ENCODE measurements around the gene KRTAP5-6. TPM values are rescaled to one million over a fixed set of nuclear protein-coding genes. Genes with fewer than 3 reads are reported as not detected.

KRTAP5-6 gene
- total and polyA plus RNA-seq, 4 experiments from 2014 or later, result not detected

GRCh38 chr11:1652026-1652425, 45.0 kb upstream of the KRTAP5-6 start:
- Histone ChIP-seq H3K4me1 (ENCODE audit: insufficient read depth, low read length) (no peaks in the 10 kb centered on the region), H3K36me3 (ENCODE audit: insufficient read depth, low read length) (no peaks in the 10 kb centered on the region), H3K9me3 (ENCODE audit: control insufficient read depth in 1 of 2, low read length in 2 of 2) (no peaks in the 10 kb centered on the region), H3K27ac (ENCODE audit: low read depth, low read length) (no peak overlapping the region), H3K27me3 (ENCODE audit: insufficient read depth, low read length) (no peaks in the 10 kb centered on the region), H3K4me3 (ENCODE audit: low read length in 2 of 2) (no peak overlapping the region)
- H3K4me1 Mint-ChIP-seq, result peaks cover 0 to 2% (median under 1%) of the 10 kb centered on the region in 4 donors
- no peak overlapping the region for H3K4me3 Mint-ChIP-seq
- ChIA-PET CTCF (ENCODE audit: partially characterized antibody) (interaction anchor here (0.6 to 3.5 kb wide), 37 partner anchors 8 to 921 kb away, joined by 3 to 59 read pairs (median 5); partner anchors contain the start of genes KRTAP5-5, LSP1 and SYT8), POLR2A (ENCODE audit: partially characterized antibody) (interaction anchor here (1.0 kb wide), 2 partner anchors 42 to 182 kb away, joined by 3 to 6 read pairs; no protein-coding TSS in a partner anchor)
- DNase-seq, result peak in 1 of 5 donors; percentile 13
- no peaks in the 10 kb centered on the region for H3K36me3 Mint-ChIP-seq
- peaks cover 7 to 15% of the 10 kb centered on the region in 2 donors for H3K27me3 Mint-ChIP-seq
- intact Hi-C loops (cut with micrococcal nuclease), result no loop called here
- no peaks in the 10 kb centered on the region for H3K9me3 Mint-ChIP-seq
- H3K27ac Mint-ChIP-seq, result no peak overlapping the region

GRCh38 chr11:1652442-1652770, 44.6 kb upstream of the KRTAP5-6 start:
- Histone ChIP-seq H3K4me1 (ENCODE audit: insufficient read depth, low read length) (no peaks in the 10 kb centered on the region), H3K4me3 (ENCODE audit: low read length in 2 of 2) (no peak overlapping the region), H3K27me3 (ENCODE audit: insufficient read depth, low read length) (no peaks in the 10 kb centered on the region), H3K27ac (ENCODE audit: low read depth, low read length) (no peak overlapping the region), H3K9me3 (ENCODE audit: control insufficient read depth in 1 of 2, low read length in 2 of 2) (no peaks in the 10 kb centered on the region), H3K36me3 (ENCODE audit: insufficient read depth, low read length) (no peaks in the 10 kb centered on the region)
- Mint-ChIP-seq H3K4me1 (peaks cover 0 to 2% (median under 1%) of the 10 kb centered on the region in 4 donors), H3K4me3 (no peak overlapping the region), H3K27me3 (peaks cover 7 to 15% of the 10 kb centered on the region in 2 donors), H3K27ac (peak overlapping the region in 1 of 7 donors; percentile 57), H3K9me3 (no peaks in the 10 kb centered on the region), H3K36me3 (no peaks in the 10 kb centered on the region)
- intact Hi-C loops (cut with micrococcal nuclease), result no loop called here
- POLR2A ChIA-PET (ENCODE audit: partially characterized antibody), result interaction anchor here (1.0 kb wide), 2 partner anchors 42 to 181 kb away, joined by 3 to 6 read pairs; no protein-coding TSS in a partner anchor
- CTCF ChIA-PET (ENCODE audit: partially characterized antibody), result interaction anchor here (0.6 to 3.5 kb wide), 42 partner anchors 9 to 921 kb away, joined by 3 to 59 read pairs (median 4); partner anchors contain the start of genes KRTAP5-5, KRTAP5-6, LSP1 and SYT8
- no peak for DNase-seq

- no peak overlapping the region for H3K4me3 Mint-ChIP-seq
- H3K9me3 Mint-ChIP-seq, result no peaks in the 10 kb centered on the region
- H3K4me3 ChIP-seq (ENCODE audit: low read length in 2 of 2), result no peak overlapping the region
- no peaks in the 10 kb centered on the region for H3K27me3 ChIP-seq (ENCODE audit: insufficient read depth, low read length)
- intact Hi-C loops (cut with micrococcal nuclease), result no loop called here
- H3K27me3 Mint-ChIP-seq, result peaks cover 7 to 15% of the 10 kb centered on the region in 2 donors
- H3K9me3 ChIP-seq (ENCODE audit: control insufficient read depth in 1 of 2, low read length in 2 of 2), result no peaks in the 10 kb centered on the region
- peak overlapping the region in 1 of 7 donors; percentile 57 for H3K27ac Mint-ChIP-seq
- ChIA-PET POLR2A (ENCODE audit: partially characterized antibody) (interaction anchor here (1.0 kb wide), 2 partner anchors 41 to 181 kb away, joined by 3 to 6 read pairs; no protein-coding TSS in a partner anchor), CTCF (ENCODE audit: partially characterized antibody) (interaction anchor here (0.6 to 3.5 kb wide), 43 partner anchors 9 to 920 kb away, joined by 3 to 59 read pairs (median 4); partner anchors contain the start of genes KRTAP5-5, KRTAP5-6, LSP1 and SYT8)
- H3K4me1 ChIP-seq (ENCODE audit: insufficient read depth, low read length), result no peaks in the 10 kb centered on the region
- H3K36me3 ChIP-seq (ENCODE audit: insufficient read depth, low read length), result no peaks in the 10 kb centered on the region
- H3K36me3 Mint-ChIP-seq, result no peaks in the 10 kb centered on the region
- peaks cover 0 to 2% (median under 1%) of the 10 kb centered on the region in 4 donors for H3K4me1 Mint-ChIP-seq
- no peak overlapping the region for H3K27ac ChIP-seq (ENCODE audit: low read depth, low read length)
- DNase-seq, result peak; percentile 62 to 79 (median 72)
These were observed 44.0 kb upstream of the KRTAP5-6 start for GRCh38 chr11:1652771-1653540.

GRCh38 chr11:1653541-1654387, 43.2 kb upstream of the KRTAP5-6 start:
- no peak overlapping the region for H3K4me3 Mint-ChIP-seq
- H3K27ac Mint-ChIP-seq, result peak overlapping the region in 1 of 7 donors; percentile 65

GRCh38 chr11:1654388-1655167, 42.4 kb upstream of the KRTAP5-6 start:
- intact Hi-C loops (cut with micrococcal nuclease), result no loop called here
- no peaks in the 10 kb centered on the region for H3K36me3 ChIP-seq (ENCODE audit: insufficient read depth, low read length)
- no peak overlapping the region for H3K27ac ChIP-seq (ENCODE audit: low read depth, low read length)
- Mint-ChIP-seq H3K36me3 (no peaks in the 10 kb centered on the region), H3K27me3 (peaks cover 9 to 19% of the 10 kb centered on the region in 2 donors), H3K27ac (no peak overlapping the region), H3K9me3 (peaks cover 0 to 2% (median 0%) of the 10 kb centered on the region in 8 donors), H3K4me3 (no peak overlapping the region), H3K4me1 (peaks cover 4 to 5% (median 5%) of the 10 kb centered on the region in 4 donors)
- no peak for DNase-seq
- H3K4me1 ChIP-seq (ENCODE audit: insufficient read depth, low read length), result peaks cover 9% of the 10 kb centered on the region
- CTCF ChIA-PET (ENCODE audit: partially characterized antibody), result interaction anchor here (1.1 to 3.5 kb wide), 5 partner anchors 15 to 497 kb away, joined by 5 to 59 read pairs (median 28); no protein-coding TSS in a partner anchor
- no peak overlapping the region for H3K4me3 ChIP-seq (ENCODE audit: low read length in 2 of 2)
- no peaks in the 10 kb centered on the region for H3K27me3 ChIP-seq (ENCODE audit: insufficient read depth, low read length)
- POLR2A ChIA-PET (ENCODE audit: partially characterized antibody), result no interaction called here
- no peaks in the 10 kb centered on the region for H3K9me3 ChIP-seq (ENCODE audit: control insufficient read depth in 1 of 2, low read length in 2 of 2)

More at GRCh38 chr11:1653541-1654387, 43.2 kb upstream of the KRTAP5-6 start:
- H3K27me3 ChIP-seq (ENCODE audit: insufficient read depth, low read length), result no peaks in the 10 kb centered on the region
- intact Hi-C loops (cut with micrococcal nuclease), result no loop called here
- CTCF ChIA-PET (ENCODE audit: partially characterized antibody), result interaction anchor here (0.8 to 3.5 kb wide), 18 partner anchors 15 to 498 kb away, joined by 3 to 59 read pairs (median 6); partner anchors contain the start of genes KRTAP5-6, LSP1 and SYT8
- H3K4me3 ChIP-seq (ENCODE audit: low read length in 2 of 2), result no peak overlapping the region
- POLR2A ChIA-PET (ENCODE audit: partially characterized antibody), result no interaction called here
- H3K27ac ChIP-seq (ENCODE audit: low read depth, low read length), result no peak overlapping the region
- H3K4me1 Mint-ChIP-seq, result peaks cover 0 to 2% (median under 1%) of the 10 kb centered on the region in 4 donors
- H3K27me3 Mint-ChIP-seq, result peaks cover 9 to 18% of the 10 kb centered on the region in 2 donors
- no peak for DNase-seq
- H3K9me3 Mint-ChIP-seq, result peaks cover 0 to 2% (median 0%) of the 10 kb centered on the region in 8 donors
- no peaks in the 10 kb centered on the region for H3K36me3 ChIP-seq (ENCODE audit: insufficient read depth, low read length)
- H3K4me1 ChIP-seq (ENCODE audit: insufficient read depth, low read length), result peaks cover 1% of the 10 kb centered on the region
- H3K36me3 Mint-ChIP-seq, result no peaks in the 10 kb centered on the region
- no peaks in the 10 kb centered on the region for H3K9me3 ChIP-seq (ENCODE audit: control insufficient read depth in 1 of 2, low read length in 2 of 2)

- H3K27ac ChIP-seq (ENCODE audit: low read depth, low read length), result no peak overlapping the region
- Mint-ChIP-seq H3K36me3 (no peaks in the 10 kb centered on the region), H3K27me3 (peaks cover 12 to 27% of the 10 kb centered on the region in 2 donors), H3K4me1 (peaks cover 6 to 14% (median 12%) of the 10 kb centered on the region in 4 donors), H3K27ac (no peak overlapping the region), H3K9me3 (peaks cover 0 to 2% (median 0%) of the 10 kb centered on the region in 8 donors), H3K4me3 (peak overlapping the region in 1 of 8 donors; percentile 26)
- DNase-seq, result no peak
- no peaks in the 10 kb centered on the region for H3K27me3 ChIP-seq (ENCODE audit: insufficient read depth, low read length)
- no peaks in the 10 kb centered on the region for H3K36me3 ChIP-seq (ENCODE audit: insufficient read depth, low read length)
- H3K4me3 ChIP-seq (ENCODE audit: low read length in 2 of 2), result no peak overlapping the region
- peaks cover 14% of the 10 kb centered on the region for H3K4me1 ChIP-seq (ENCODE audit: insufficient read depth, low read length)
- POLR2A ChIA-PET (ENCODE audit: partially characterized antibody), result no interaction called here
- intact Hi-C loops (cut with micrococcal nuclease), result no loop called here
- H3K9me3 ChIP-seq (ENCODE audit: control insufficient read depth in 1 of 2, low read length in 2 of 2), result no peaks in the 10 kb centered on the region
- CTCF ChIA-PET (ENCODE audit: partially characterized antibody), result interaction anchor here (3.5 kb wide), 1 partner anchor 38 kb away, joined by 59 read pairs; no protein-coding TSS in a partner anchor
These were observed 41.6 kb upstream of the KRTAP5-6 start for GRCh38 chr11:1655168-1656060.
